C4-2B (cell line): Measurements from ENCODE around the gene NUP85.

ENCODE experiments used
- ZFX ChIP-seq: fragments of 450-650 bp; IDR thresholded peaks from 2 replicates; pipeline ENCODE4 v1.6.1; 2017
- TF ChIP-seq, protein P1 (sequence below): fragments of 450-650 bp; conservative IDR thresholded peaks from 2 replicates; pipeline ENCODE4 v1.5.1; 2017; ENCODE audit warnings: mild to moderate bottlenecking

DNA sequence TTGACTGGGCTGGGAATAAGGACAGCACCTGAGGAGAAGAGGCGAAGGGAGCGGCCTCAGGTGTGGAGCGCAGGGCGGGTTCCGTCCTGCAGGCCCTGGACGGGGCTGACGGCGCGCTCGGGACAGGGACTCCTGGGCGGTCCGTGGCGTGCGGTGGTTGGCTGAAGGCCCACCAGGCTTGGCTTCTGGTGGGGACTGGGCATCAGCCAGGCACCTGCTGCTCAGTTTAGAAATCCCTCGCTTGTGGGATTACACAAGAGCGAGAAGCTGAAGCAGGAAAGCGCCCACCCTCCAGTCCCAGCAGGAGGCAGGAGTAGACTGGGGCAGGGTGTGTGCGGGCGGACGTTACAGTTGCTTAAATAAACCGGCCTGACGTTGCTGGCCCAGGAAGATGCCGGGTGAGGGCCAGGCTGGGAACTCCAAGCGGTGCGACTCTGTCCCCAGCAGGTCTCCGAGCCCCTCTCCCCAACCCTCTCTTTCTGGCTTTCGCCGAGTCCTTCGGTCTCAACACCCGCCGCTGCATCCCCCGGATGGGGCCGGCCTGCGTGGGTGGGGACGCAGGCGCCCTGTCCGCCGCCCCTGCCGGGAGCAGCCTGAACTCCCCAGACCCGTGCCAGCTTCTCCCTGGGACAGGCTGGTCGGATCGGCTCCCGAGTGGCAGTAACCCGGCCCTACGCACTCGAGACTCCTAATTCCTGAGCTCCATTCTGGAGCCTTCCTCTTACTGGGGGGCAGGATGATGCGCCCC lies 64.9 kb downstream of the NUP85 start:
- TF ChIP-seq, protein P1, sequence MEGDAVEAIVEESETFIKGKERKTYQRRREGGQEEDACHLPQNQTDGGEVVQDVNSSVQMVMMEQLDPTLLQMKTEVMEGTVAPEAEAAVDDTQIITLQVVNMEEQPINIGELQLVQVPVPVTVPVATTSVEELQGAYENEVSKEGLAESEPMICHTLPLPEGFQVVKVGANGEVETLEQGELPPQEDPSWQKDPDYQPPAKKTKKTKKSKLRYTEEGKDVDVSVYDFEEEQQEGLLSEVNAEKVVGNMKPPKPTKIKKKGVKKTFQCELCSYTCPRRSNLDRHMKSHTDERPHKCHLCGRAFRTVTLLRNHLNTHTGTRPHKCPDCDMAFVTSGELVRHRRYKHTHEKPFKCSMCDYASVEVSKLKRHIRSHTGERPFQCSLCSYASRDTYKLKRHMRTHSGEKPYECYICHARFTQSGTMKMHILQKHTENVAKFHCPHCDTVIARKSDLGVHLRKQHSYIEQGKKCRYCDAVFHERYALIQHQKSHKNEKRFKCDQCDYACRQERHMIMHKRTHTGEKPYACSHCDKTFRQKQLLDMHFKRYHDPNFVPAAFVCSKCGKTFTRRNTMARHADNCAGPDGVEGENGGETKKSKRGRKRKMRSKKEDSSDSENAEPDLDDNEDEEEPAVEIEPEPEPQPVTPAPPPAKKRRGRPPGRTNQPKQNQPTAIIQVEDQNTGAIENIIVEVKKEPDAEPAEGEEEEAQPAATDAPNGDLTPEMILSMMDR: no peak
- TF ChIP-seq ZFX: no peak
